GM12873 (cell line): ENCODE data around the gene RABGGTA.

ENCODE experiments used
- CTCF ChIP-seq: IDR thresholded peaks from 2 replicates; pipeline ENCODE4 v1.5.1; 2012; ENCODE audit warnings: low read depth, mild to moderate bottlenecking, moderate library complexity, low read length, control low read depth; ENCODE audit not compliant: insufficient read depth; ENCODE audit errors: missing control alignments

RABGGTA gene

GRCh38 chr14:24298892-24299254, 27.5 kb upstream of the RABGGTA start:
- no peak for TF ChIP-seq CTCF

GRCh38 chr14:24297190-24297964, 26.0 kb upstream of the RABGGTA start:
- peak; percentile 36 for TF ChIP-seq CTCF

GRCh38 chr14:24296341-24297157, 25.2 kb upstream of the RABGGTA start:
- peak; percentile 85 for TF ChIP-seq CTCF

GRCh38 chr14:24293525-24293924, 22.1 kb upstream of the RABGGTA start:
- no peak for TF ChIP-seq CTCF

- no peak for TF ChIP-seq CTCF
Measured at GRCh38 chr14:24292118-24292807, 20.9 kb upstream of the RABGGTA start.

- no peak for TF ChIP-seq CTCF
Measured at GRCh38 chr14:24291446-24292117, 20.2 kb upstream of the RABGGTA start.
